ENCODE measurements around the gene IFRD2.
A peak's percentile ranks its signal among the peaks of the same experiment; 100 is the strongest.
"Not testable (repeated sequence)": the region's sequence is repeated elsewhere in the genome, so short reads cannot be mapped to it uniquely, and the experiment has no call there.

The IFRD2 gene

GRCh38 chr3:50286322-50287227 lies 5.7 kb downstream of the IFRD2 start:
- DNase-seq (ENCODE audit: low read depth): no peak

- DNase-seq (ENCODE audit: low read depth): not testable (repeated sequence)
These were observed 8.1 kb downstream of the IFRD2 start for GRCh38 chr3:50284121-50284520.

- DNase-seq (ENCODE audit: low read depth): no peak
These were observed 12.8 kb downstream of the IFRD2 start for GRCh38 chr3:50279255-50280016.

- DNase-seq (ENCODE audit: low read depth): no peak
These were observed 13.4 kb downstream of the IFRD2 start, which contains the start of gene LSMEM2 for GRCh38 chr3:50278880-50279224. Gene LSMEM2, plus strand, starts transcription at chr3:50279087. Its CDS starts 27 bp downstream, at chr3:50279114.

GRCh38 chr3:50278123-50278879 lies 13.9 kb downstream of the IFRD2 start:
- DNase-seq (ENCODE audit: low read depth): no peak

GRCh38 chr3:50276762-50277101 lies 15.5 kb downstream of the IFRD2 start:
- no peak for DNase-seq (ENCODE audit: low read depth)

GRCh38 chr3:50275996-50276761 lies 16.1 kb downstream of the IFRD2 start:
- DNase-seq (ENCODE audit: low read depth): no peak

GRCh38 chr3:50275141-50275995 lies 16.9 kb downstream of the IFRD2 start:
- DNase-seq (ENCODE audit: low read depth): no peak

- DNase-seq (ENCODE audit: low read depth): peak; percentile 64
These were observed 17.7 kb downstream of the IFRD2 start for GRCh38 chr3:50274371-50275104.

GRCh38 chr3:50273689-50274065 lies 18.6 kb downstream of the IFRD2 start:
- no peak for DNase-seq (ENCODE audit: low read depth)

GRCh38 chr3:50272911-50273688 lies 19.1 kb downstream of the IFRD2 start:
- peak; percentile 78 for DNase-seq (ENCODE audit: low read depth)

GRCh38 chr3:50272538-50272910 lies 19.7 kb downstream of the IFRD2 start:
- not testable (repeated sequence) for DNase-seq (ENCODE audit: low read depth)

GRCh38 chr3:50271314-50271936 lies 20.8 kb downstream of the IFRD2 start:
- DNase-seq (ENCODE audit: low read depth): no peak

GRCh38 chr3:50270422-50271224 lies 21.6 kb downstream of the IFRD2 start:
- no peak for DNase-seq (ENCODE audit: low read depth)

GRCh38 chr3:50269977-50270413 lies 22.2 kb downstream of the IFRD2 start:
- DNase-seq (ENCODE audit: low read depth): no peak

GRCh38 chr3:50269460-50269859 lies 22.8 kb downstream of the IFRD2 start:
- no peak for DNase-seq (ENCODE audit: low read depth)

GRCh38 chr3:50268703-50269451 lies 23.4 kb downstream of the IFRD2 start, which contains the start of gene SEMA3B:
Gene SEMA3B, plus strand, starts transcription at chr3:50269147. Its CDS starts 94 bp downstream, at chr3:50269241.
- DNase-seq (ENCODE audit: low read depth): no peak
